ES-I3 (cell line): Measurements from ENCODE around the gene SZT2.
A peak's percentile ranks its signal among the peaks of the same experiment; 100 is the strongest.
"Not testable (repeated sequence)": the region's sequence is repeated elsewhere in the genome, so short reads cannot be mapped to it uniquely, and the experiment has no call there.

Experiments
- H3K36me3 ChIP-seq: 2 replicates; pipeline ENCODE4 v1.6.1; 2013; ENCODE audit warnings: mild to moderate bottlenecking, low read length, control low read depth, moderate library complexity; ENCODE audit not compliant: insufficient read depth
- H3K4me1 ChIP-seq: 2 replicates; pipeline ENCODE4 v1.6.1; 2013; ENCODE audit warnings: mild to moderate bottlenecking, control low read depth, low read length; ENCODE audit not compliant: insufficient read depth
- H3K9ac ChIP-seq: 2 replicates; pipeline ENCODE4 v1.6.1; 2013; ENCODE audit warnings: low read depth, mild to moderate bottlenecking, low read length, moderate library complexity
- H3K9me3 ChIP-seq: 2 replicates; pipeline ENCODE4 v1.6.1; 2013; ENCODE audit warnings: mild to moderate bottlenecking, low read length, moderate library complexity; ENCODE audit not compliant: control insufficient read depth, insufficient read depth

SZT2 gene

DNA sequence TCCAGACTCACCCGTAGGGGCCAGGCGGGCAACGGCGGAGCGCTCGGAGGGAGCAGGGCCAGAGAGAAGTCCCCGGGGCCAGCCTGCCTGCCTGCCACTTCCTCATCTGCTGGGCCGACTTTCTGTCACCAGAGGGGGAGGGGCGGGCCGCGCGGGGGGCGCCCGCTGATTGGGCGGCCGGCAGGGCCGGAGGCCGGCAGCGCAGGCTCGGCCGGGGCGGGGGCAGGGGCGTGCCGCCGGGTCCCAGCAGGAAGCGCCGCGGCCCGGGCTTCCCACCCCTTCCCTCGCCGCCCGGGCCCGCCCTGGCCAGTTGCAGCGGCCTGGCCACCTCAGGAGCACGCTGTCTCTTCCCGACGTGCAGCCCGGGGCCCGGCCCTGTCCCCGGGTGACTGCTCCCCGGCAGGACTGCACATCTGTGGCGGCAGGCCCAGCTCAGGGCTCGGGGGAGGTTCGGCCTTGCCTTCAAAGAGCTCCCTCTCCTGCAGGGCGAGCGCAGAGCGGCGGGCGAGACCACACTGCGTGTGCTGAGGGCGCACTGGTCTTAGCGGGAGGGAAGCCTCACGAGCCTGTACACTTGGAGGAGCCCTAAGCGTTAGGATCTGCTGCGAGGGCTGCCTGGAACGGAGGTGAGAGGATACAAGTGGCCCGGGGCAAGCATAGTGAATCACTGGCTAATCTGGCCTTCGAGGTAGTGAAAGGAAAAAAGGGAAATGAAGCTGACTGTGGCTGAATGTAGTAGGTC lies 21.6 kb upstream of the SZT2 start, which contains the start of gene ELOVL1:
Gene ELOVL1 (minus strand): TSS at position 108 of the 742 bp plus-strand sequence. CDS start 2,402 bp downstream, outside the sequence.
- Histone ChIP-seq H3K36me3 (peaks cover 6% of the 10 kb centered on the region), H3K9ac (peak within 1 kb of the TSS; percentile 85)

DNA sequence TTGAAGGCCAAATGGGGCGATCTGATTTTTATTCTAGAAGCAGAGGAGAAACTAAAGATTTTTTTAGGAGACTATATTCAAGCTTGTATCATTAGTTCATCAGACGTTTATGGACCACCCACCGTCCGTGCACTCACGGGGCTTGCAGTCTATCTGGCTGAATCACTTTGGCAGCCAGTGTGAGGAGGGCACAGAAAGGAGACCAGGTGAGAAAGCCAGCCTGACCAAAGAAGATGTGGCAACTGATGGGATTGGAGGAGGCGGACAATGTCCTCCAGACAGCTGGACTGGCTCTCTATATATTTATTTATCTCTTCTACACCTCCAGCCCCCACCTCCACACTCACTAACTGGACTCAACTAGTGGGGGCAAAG lies 21.1 kb upstream of the SZT2 start:
- Histone ChIP-seq H3K4me1 (peaks cover 12% of the 10 kb centered on the region; the same call in 1 of the 2 replicates), H3K36me3 (peaks cover 6% of the 10 kb centered on the region; the same call in 1 of the 2 replicates), H3K9me3 (no peaks in the 10 kb centered on the region), H3K9ac (peak overlapping the region; percentile 85)

More for the DNA sequence above, 21.6 kb upstream of the SZT2 start, which contains the start of gene ELOVL1:
- peaks cover 12% of the 10 kb centered on the region; the same call in 1 of the 2 replicates for H3K4me1 ChIP-seq
- H3K9me3 ChIP-seq: no peaks in the 10 kb centered on the region

DNA sequence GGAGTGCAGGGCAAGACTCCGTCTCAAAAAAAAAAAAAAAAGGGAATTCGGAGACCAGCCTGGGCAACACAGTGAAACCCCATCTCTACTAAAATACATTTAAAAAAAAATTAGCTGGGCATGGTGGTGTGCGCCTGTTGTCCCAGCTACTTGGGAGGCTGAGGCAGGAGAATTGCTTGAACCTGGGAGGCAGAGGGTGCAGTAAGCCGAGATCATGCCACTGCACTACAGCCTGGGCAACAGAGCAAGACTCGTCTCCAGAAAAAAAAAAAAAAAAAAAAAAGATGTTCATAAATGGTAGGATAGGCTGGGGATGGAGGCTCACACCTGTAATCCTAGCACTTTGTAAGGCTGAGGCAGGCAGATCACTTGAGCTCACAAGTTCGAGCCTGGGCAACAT lies 19.9 kb upstream of the SZT2 start:
- not testable (repeated sequence) for H3K9me3 ChIP-seq, H3K36me3 ChIP-seq, H3K9ac ChIP-seq
- H3K4me1 ChIP-seq: peaks cover 12% of the 10 kb centered on the region; the same call in 1 of the 2 replicates

DNA sequence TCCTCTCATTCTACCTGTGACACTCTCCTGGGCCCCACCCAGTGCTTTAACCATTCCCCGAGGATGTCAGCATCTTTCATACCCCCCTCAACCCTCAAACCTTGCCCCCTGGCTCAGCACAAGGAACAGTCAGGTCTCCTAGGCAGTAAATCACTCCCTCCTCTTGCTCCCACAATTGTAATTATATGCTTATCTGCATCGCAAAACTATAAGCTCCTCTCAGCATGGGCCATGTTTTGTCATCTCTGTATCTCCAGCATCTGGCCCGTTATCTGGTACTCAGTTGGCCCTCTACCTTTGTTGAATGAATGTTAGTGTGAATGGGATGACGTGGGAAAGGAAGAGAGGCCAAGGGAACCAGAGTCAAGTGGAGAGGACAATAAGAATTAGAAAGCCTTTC lies 19.1 kb upstream of the SZT2 start:
- Histone ChIP-seq H3K36me3 (no peaks in the 10 kb centered on the region), H3K4me1 (peaks cover 12% of the 10 kb centered on the region; the same call in 1 of the 2 replicates), H3K9me3 (no peaks in the 10 kb centered on the region), H3K9ac (no peak overlapping the region)

DNA sequence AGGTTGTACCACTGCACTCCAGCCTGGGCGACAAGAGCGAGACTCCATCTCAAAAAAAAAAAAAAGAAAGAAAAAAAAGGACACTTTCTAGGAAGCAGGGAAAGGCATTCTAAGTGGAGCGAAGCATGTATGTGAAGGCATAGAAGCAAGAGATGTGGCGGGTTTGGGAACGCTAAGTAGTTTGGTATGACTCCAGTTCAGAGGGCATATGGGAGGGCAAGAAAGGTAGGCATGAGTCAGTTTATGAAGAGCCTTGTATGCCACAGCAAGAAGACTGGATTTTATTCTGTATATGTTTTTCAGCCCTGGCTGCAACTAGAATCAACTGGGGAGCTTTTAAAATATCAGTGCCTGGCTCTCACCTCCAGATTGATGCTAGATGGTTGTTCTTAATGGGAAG lies 17.5 kb upstream of the SZT2 start:
- no peaks in the 10 kb centered on the region for H3K36me3 ChIP-seq
- H3K4me1 ChIP-seq: peaks cover 7% of the 10 kb centered on the region; the same call in 1 of the 2 replicates
- no peak overlapping the region for H3K9ac ChIP-seq
- H3K9me3 ChIP-seq: no peaks in the 10 kb centered on the region

DNA sequence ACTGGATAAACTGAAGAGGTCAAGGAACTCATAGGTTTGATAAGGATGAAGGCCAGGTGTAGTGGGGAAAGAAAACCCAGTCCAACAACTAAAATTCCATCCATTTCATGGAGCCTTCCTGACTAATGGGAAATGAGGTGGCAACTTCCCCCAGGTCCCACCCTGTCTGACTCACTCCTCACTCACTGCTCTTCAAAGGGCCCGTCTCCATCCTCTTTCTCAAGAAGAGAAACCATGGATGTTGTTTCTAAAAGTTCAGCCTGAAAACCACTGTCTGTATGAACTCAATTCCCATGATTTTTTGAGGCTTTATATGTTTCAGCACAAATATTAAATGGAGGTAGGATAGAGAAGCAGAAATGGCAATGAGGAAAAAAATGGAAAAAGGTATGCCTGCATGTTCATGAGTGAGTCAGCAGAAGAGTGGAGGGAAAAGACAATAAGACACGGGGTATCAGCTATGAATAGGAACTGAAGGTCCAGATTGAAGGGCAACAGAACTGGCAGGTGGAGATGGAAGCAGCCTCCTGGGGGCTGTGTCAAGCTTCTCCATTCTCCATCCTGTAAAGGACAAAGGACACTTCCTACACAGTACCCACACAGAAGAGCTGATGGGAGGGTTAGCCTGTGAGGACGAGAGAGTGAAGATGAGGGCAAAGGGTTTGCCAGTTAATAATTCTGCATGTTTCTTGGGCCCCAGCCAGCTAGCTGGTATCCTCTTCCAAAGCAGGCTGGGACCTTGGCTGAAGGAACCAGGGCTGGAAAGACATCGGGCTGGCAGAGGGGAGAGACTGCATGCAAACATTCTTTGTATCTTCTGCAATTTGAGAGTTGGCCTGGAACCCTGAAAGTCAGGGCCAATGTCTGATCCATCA lies 16.4 kb upstream of the SZT2 start:
- H3K9me3 ChIP-seq: no peaks in the 10 kb centered on the region
- H3K9ac ChIP-seq: no peak overlapping the region
- no peaks in the 10 kb centered on the region for H3K36me3 ChIP-seq
- H3K4me1 ChIP-seq: peaks cover 7% of the 10 kb centered on the region; the same call in 1 of the 2 replicates

DNA sequence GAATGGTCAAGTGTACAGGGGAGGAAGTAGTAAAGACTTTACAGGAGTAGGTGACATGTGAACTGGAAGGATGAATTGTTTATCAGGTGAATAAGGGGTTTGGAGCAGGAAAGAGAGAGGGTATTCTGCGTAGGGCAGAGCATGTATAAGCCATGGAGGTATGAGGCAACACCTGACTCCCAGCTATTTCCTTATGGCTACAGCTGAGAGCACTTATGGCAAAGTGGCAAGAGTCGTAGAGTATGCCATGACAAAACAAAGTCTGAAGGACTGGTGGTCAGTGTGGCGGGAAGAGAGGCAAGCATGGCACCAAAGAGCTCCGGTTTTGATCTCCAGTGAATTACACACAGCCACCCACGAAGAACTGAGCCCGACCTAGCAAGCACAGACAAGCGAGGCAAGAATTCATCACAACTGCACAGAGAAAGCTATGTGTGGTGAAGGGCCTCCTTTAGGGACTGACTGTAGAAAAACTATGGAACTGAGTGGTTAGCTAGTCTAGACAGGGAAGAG lies 12.9 kb upstream of the SZT2 start:
- no peaks in the 10 kb centered on the region for H3K36me3 ChIP-seq
- no peaks in the 10 kb centered on the region for H3K9me3 ChIP-seq
- H3K9ac ChIP-seq: no peak overlapping the region
- H3K4me1 ChIP-seq: peaks cover 3% of the 10 kb centered on the region; the same call in 1 of the 2 replicates

DNA sequence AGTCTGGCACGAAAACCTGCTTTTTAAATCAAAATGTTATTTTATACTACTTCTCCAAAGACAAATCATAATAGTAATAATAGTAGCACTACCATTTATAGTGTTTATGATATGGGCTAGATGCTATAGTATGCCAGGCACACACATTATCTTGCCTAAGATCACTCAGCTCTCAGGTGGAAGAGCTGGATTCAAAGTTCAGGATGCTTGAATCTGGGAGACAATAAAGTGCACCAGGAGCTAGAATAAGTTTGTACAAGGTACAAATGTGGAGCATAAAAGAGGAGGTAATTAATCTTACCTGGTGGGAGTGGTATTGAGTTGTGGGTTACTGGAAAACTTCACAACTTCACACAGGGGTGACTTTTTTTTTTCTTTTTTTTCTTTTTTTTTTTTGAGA lies 11.9 kb upstream of the SZT2 start:
- Histone ChIP-seq H3K9me3 (no peaks in the 10 kb centered on the region), H3K4me1 (peaks cover 1% of the 10 kb centered on the region; the same call in 1 of the 2 replicates), H3K9ac (no peak overlapping the region), H3K36me3 (no peaks in the 10 kb centered on the region)

DNA sequence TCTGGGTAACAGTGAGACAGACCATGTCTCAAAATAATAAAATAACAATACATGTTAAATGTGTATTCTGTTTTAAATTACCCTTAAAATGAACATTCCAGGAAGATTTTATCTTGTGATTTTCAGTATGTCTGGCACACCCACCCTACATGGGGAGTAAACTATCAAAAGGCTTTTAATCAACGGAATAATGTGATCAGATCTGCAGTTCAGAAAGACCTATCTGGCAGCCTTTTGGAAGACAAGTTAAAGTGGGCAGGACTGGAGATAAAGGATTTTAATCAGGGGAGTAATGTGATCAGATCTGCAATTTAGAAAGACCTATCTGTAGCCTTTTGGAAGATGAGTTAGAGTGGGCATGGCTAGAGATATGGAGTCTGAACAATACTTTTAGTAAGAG lies 10.2 kb upstream of the SZT2 start:
- Histone ChIP-seq H3K36me3 (0 out of 2 replicates have a peak, but pooled peaks cover 6% of the 10 kb centered on the region), H3K9ac (no peak overlapping the region), H3K4me1 (no peaks in the 10 kb centered on the region), H3K9me3 (no peaks in the 10 kb centered on the region)

DNA sequence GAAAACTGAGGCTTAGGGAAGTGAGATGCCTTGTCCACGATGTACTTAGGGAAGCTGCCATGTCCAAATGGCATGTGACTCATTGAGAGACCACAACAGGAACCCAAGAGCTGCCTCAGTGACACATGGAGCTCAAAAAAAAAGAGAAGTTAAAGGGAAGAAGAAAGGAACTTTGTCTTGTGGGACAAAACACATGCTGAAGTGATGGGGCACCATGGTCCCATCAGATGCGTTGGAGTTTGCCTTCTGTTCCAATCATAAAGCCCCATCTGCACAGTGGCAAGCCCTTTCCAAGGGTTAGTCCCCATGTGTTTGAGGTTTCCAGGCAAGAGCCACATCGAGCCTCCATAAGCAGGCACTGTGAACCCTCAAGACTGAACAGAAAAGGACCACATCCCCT lies 8.1 kb upstream of the SZT2 start:
- Histone ChIP-seq H3K9me3 (no peaks in the 10 kb centered on the region), H3K36me3 (peaks cover 18% of the 10 kb centered on the region; the same call in 1 of the 2 replicates), H3K4me1 (no peaks in the 10 kb centered on the region), H3K9ac (no peak overlapping the region)

DNA sequence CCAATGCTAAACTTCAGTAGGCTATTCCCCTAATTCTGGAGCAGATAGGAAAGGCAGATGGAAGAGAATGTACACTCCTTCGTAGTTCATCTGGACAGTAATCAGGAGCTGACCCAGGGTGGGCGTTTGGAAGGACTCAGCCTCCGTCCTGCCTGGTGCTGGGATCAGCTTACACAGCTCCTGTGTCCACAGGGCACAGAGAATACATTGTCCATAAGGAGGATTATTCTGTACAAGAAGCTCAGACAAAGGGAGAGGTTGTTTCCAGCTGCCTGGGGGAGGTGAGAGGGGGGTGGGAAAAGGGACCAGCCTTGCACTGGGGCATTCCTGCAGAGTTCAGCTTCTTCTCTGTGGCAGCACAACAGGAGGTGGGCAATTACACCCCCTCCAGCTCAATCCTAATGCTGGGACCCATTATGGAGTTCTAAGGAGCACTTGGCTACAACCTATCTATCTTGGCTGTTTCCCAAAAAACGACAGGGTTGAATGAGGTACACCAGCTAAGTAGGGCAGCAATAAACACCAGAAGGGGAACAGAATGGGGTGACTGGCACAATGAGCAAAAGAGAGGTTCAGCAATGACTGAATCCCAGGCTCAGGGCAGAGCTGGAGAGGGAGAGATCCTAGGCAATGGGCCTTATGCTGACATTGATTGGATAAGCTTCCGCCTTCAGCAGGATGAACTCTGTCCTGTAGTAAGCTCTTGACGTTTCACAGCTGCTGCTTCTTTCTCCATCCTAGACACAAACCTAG lies 7.5 kb upstream of the SZT2 start:
- peaks cover 24% of the 10 kb centered on the region; the same call in 1 of the 2 replicates for H3K36me3 ChIP-seq
- no peaks in the 10 kb centered on the region for H3K9me3 ChIP-seq
- no peak overlapping the region for H3K9ac ChIP-seq
- no peaks in the 10 kb centered on the region for H3K4me1 ChIP-seq

DNA sequence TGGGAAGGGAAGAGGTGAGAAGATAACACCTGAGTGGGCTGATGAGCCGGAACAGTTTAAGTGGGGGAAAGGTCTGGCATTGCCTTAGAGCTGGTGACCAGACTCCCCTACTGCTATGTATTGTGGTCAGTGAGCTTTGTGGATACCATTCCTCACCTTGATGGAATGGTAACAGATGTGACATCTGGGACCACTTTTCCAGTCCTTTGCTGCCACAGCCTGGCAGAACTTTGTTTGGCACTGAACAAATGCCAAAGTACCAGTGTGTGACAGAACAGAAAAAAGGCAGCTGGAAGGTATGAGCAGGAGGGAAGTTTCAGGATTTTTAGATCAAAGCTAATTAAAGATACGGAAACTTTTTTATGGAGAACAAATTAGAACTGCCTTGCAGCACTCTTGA lies 6.2 kb upstream of the SZT2 start:
- no peaks in the 10 kb centered on the region for H3K9me3 ChIP-seq
- no peak overlapping the region for H3K9ac ChIP-seq
- peaks cover 32% of the 10 kb centered on the region for H3K36me3 ChIP-seq
- no peaks in the 10 kb centered on the region; the same call in 1 of the 2 replicates for H3K4me1 ChIP-seq

DNA sequence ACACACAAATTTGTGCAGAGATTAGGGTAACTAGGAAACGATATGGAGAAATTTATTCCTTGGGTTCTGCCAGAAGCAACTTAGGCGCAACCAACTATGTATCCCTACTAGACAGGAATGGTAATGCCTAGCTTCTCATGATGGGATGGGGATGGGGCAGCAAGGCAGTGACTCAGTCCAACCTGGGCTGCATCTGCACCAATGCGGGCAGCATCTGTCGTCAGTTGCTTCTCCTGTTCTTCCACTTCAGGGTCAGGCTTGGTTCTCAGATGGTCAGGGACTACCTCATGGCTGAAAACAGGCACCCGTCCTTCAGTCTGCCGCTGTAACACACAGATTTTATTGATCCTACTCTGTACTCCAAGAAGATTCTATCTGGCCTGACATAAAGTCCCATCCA lies 3.0 kb upstream of the SZT2 start:
- H3K9me3 ChIP-seq: no peaks in the 10 kb centered on the region
- no peak overlapping the region for H3K9ac ChIP-seq
- H3K4me1 ChIP-seq: peaks cover 5% of the 10 kb centered on the region; the same call in 1 of the 2 replicates
- peaks cover 32% of the 10 kb centered on the region for H3K36me3 ChIP-seq
